ENCODE data around the gene CRYZ.
"Not testable (repeated sequence)": the region's sequence is repeated elsewhere in the genome, so short reads cannot be mapped to it uniquely, and the experiment has no call there.

Gene CRYZ

GRCh38 chr1:74732960-74733603, at the start of gene CRYZ, which contains the start of gene TYW3:
CRYZ (minus strand) TSS chr1:74733050; CDS start chr1:74724821, 8,229 bp downstream.
TYW3 (plus strand) TSS chr1:74733152; CDS start chr1:74733245, 93 bp downstream.
- peak; percentile 82 for DNase-seq

GRCh38 chr1:74780594-74780993, 47.7 kb upstream of the CRYZ start:
- DNase-seq, result no peak

- DNase-seq, result no peak
Observed at GRCh38 chr1:74779750-74780149, 46.9 kb upstream of the CRYZ start.

GRCh38 chr1:74777525-74777924, 44.7 kb upstream of the CRYZ start:
- DNase-seq, result no peak

- DNase-seq, result no peak
Observed at GRCh38 chr1:74775735-74776134, 42.9 kb upstream of the CRYZ start.

- DNase-seq, result no peak
Observed at GRCh38 chr1:74773582-74773981, 40.7 kb upstream of the CRYZ start.

GRCh38 chr1:74772945-74773344, 40.1 kb upstream of the CRYZ start:
- DNase-seq, result no peak

GRCh38 chr1:74771913-74772515, 39.2 kb upstream of the CRYZ start:
- peak; percentile 55 for DNase-seq

GRCh38 chr1:74767490-74767889, 34.6 kb upstream of the CRYZ start:
- no peak for DNase-seq

GRCh38 chr1:74766579-74766978, 33.7 kb upstream of the CRYZ start:
- DNase-seq, result no peak

GRCh38 chr1:74763807-74764206, 31.0 kb upstream of the CRYZ start:
- DNase-seq, result no peak

- DNase-seq, result not testable (repeated sequence)
Observed at GRCh38 chr1:74756650-74757049, 23.8 kb upstream of the CRYZ start.

- no peak for DNase-seq
Observed at GRCh38 chr1:74755475-74755874, 22.6 kb upstream of the CRYZ start.

GRCh38 chr1:74753104-74753503, 20.3 kb upstream of the CRYZ start:
- no peak for DNase-seq

GRCh38 chr1:74748960-74749359, 16.1 kb upstream of the CRYZ start:
- no peak for DNase-seq

GRCh38 chr1:74745247-74745646, 12.4 kb upstream of the CRYZ start:
- not testable (repeated sequence) for DNase-seq

GRCh38 chr1:74740307-74740980, 7.6 kb upstream of the CRYZ start:
- not testable (repeated sequence) for DNase-seq

GRCh38 chr1:74737333-74737732, 4.5 kb upstream of the CRYZ start:
- no peak for DNase-seq

GRCh38 chr1:74733604-74734484, 994 bp upstream of the CRYZ start:
- DNase-seq, result peak; percentile 55

GRCh38 chr1:74732071-74732946, 541 bp downstream of the CRYZ start:
- not testable (repeated sequence) for DNase-seq

GRCh38 chr1:74731399-74732052, 1.3 kb downstream of the CRYZ start:
- no peak for DNase-seq

Data from NCI-H1436 (cell line).